Ascending aorta (tissue), 2 donors: ENCODE results near the gene CLVS2. TPM values are rescaled to one million over a fixed set of nuclear protein-coding genes. Genes with fewer than 3 reads are reported as not detected.

Experiments used
- DNase-seq, 2 donors: peaks; one replicate each; pipeline ENCODE4 v3.0.0-alpha.2; 2019; ENCODE audit warnings: low spot score in 2 of 2
- H3K27ac ChIP-seq, 2 donors: fragments of 200-600 bp; sonication (generic); one replicate each; pipeline ENCODE4 v1.5.1; 2016 to 2017; ENCODE audit warnings: mild to moderate bottlenecking in 1 of 2
- H3K27me3 ChIP-seq: fragments of 200-600 bp; sonication (generic); one replicate; pipeline ENCODE4 v1.5.1; 2017
- H3K36me3 ChIP-seq, 2 donors: fragments of 200-600 bp; sonication (generic); one replicate each; pipeline ENCODE4 v1.5.1; 2016
- H3K4me1 ChIP-seq, 2 donors: fragments of 200-600 bp; sonication (generic); one replicate each; pipeline ENCODE4 v1.5.1; 2016 to 2017; ENCODE audit warnings: mild to moderate bottlenecking in 1 of 2
- H3K4me3 ChIP-seq, 2 donors: fragments of 200-600 bp; sonication (generic); one replicate each; pipeline ENCODE4 v1.5.1; 2016 to 2017; ENCODE audit warnings: mild to moderate bottlenecking in 1 of 2
- H3K9me3 ChIP-seq, 2 donors: fragments of 200-600 bp; sonication (generic); one replicate each; pipeline ENCODE4 v1.5.1; 2016
- CTCF ChIP-seq, 3 experiments: fragments of 200-600 bp in 2 of 3; fragments of 450-650 bp in 1 of 3; sonication (generic) in 2 of 3; IDR thresholded peaks; one replicate each; pipeline ENCODE4 v1.5.1; 2016 to 2019; ENCODE audit warnings: antibody characterized with exemption in 3 of 3, mild to moderate bottlenecking in 1 of 3, moderate library complexity in 1 of 3
- intact Hi-C: fragments of 100-400 bp; cut with DNase I; formaldehyde crosslinking; loops from one replicate; pipeline ENCODE4 v1.15.1; 2023
- total RNA-seq: library from RNA; depleted of rRNA; stranded (reverse); fragments of >200 nt; gene quantifications from one replicate; pipeline ENCODE4 v1.1.0, GENCODE V29; 2016

CLVS2 gene
- total RNA-seq, 1 donor from 2014 or later: not detected

- DNase-seq: no peak
- no peaks in the 10 kb centered on the region for H3K27me3 ChIP-seq
- no peaks in the 10 kb centered on the region for H3K9me3 ChIP-seq
- intact Hi-C loops: no loop called here
- no peak overlapping the region for H3K27ac ChIP-seq
- no peak for TF ChIP-seq CTCF (IDR thresholded peaks at IDR 0.05)
- no peaks in the 10 kb centered on the region for H3K4me1 ChIP-seq
- no peak overlapping the region for H3K4me3 ChIP-seq
- H3K36me3 ChIP-seq: no peaks in the 10 kb centered on the region
Measured at GRCh38 chr6:123009059-123009458, 13.0 kb downstream of the CLVS2 start.

- TF ChIP-seq CTCF (IDR thresholded peaks at IDR 0.05): no peak
- Histone ChIP-seq H3K27me3 (no peaks in the 10 kb centered on the region), H3K4me3 (no peak overlapping the region), H3K9me3 (no peaks in the 10 kb centered on the region), H3K36me3 (no peaks in the 10 kb centered on the region), H3K4me1 (no peaks in the 10 kb centered on the region), H3K27ac (no peak overlapping the region)
- DNase-seq: no peak
- intact Hi-C loops: no loop called here
Measured at GRCh38 chr6:123014835-123015234, 18.8 kb downstream of the CLVS2 start.

GRCh38 chr6:123016431-123017103 lies 20.5 kb downstream of the CLVS2 start:
- Histone ChIP-seq H3K36me3 (no peaks in the 10 kb centered on the region), H3K27ac (no peak overlapping the region), H3K27me3 (no peaks in the 10 kb centered on the region), H3K4me3 (no peak overlapping the region), H3K4me1 (no peaks in the 10 kb centered on the region), H3K9me3 (no peaks in the 10 kb centered on the region)
- DNase-seq: no peak
- intact Hi-C loops: no loop called here
- no peak for TF ChIP-seq CTCF (IDR thresholded peaks at IDR 0.05)

- Histone ChIP-seq H3K4me1 (no peaks in the 10 kb centered on the region), H3K4me3 (no peak overlapping the region), H3K36me3 (no peaks in the 10 kb centered on the region), H3K27me3 (no peaks in the 10 kb centered on the region), H3K27ac (no peak overlapping the region), H3K9me3 (no peaks in the 10 kb centered on the region)
- no peak for TF ChIP-seq CTCF (IDR thresholded peaks at IDR 0.05)
- intact Hi-C loops: no loop called here
- DNase-seq: no peak
Measured at GRCh38 chr6:123017104-123017682, 21.2 kb downstream of the CLVS2 start.

GRCh38 chr6:123022975-123023374 lies 26.9 kb downstream of the CLVS2 start:
- DNase-seq: no peak
- no peak for TF ChIP-seq CTCF (IDR thresholded peaks at IDR 0.05)
- H3K4me1 ChIP-seq: no peaks in the 10 kb centered on the region
- intact Hi-C loops: no loop called here
- no peak overlapping the region for H3K27ac ChIP-seq
- H3K27me3 ChIP-seq: no peaks in the 10 kb centered on the region
- H3K36me3 ChIP-seq: no peaks in the 10 kb centered on the region
- H3K9me3 ChIP-seq: no peaks in the 10 kb centered on the region
- no peak overlapping the region for H3K4me3 ChIP-seq
